Panc1 (cell line): ENCODE measurements around the gene MYO5B. TPM values are rescaled to one million over a fixed set of nuclear protein-coding genes. Genes with fewer than 3 reads are reported as not detected.

Source experiments
- ATAC-seq: fragments of 200-7000 bp; cut with Tn5 transposase; 2 replicates; pipeline ENCODE4 v1.9.1; 2020; ENCODE audit warnings: mild to moderate bottlenecking, moderate library complexity
- BruUV-seq: library from RNA; stranded (reverse); fragments of 400-500 nt; replicated peaks from 2 replicates; lab custom pipeline; 2021; lab: Mats Ljungman, UMichigan
- CTCF ChIA-PET: fragments of 300-600 bp; sonication (Branson Sonifier 250); formaldehyde crosslinking; loops from one replicate; lab custom pipeline; 2022; ENCODE audit warnings: antibody characterized with exemption; lab: Charles Lee
- POLR2A ChIA-PET: fragments of 300-600 bp; sonication (Branson Sonifier 250); formaldehyde crosslinking; loops from one replicate; lab custom pipeline; 2022; ENCODE audit warnings: antibody characterized with exemption; lab: Charles Lee
- DNase-seq: peaks from one replicate; pipeline ENCODE4 v3.0.0-alpha.2; 2010; ENCODE audit warnings: low read depth, low spot score
- H3K27ac ChIP-seq: 2 replicates; pipeline ENCODE4 v1.5.1; 2011; ENCODE audit warnings: mild to moderate bottlenecking, low read length, inconsistent platforms
- H3K27me3 ChIP-seq: fragments of 200-500 bp; sonication (Bioruptor generic); 2 replicates; pipeline ENCODE4 v1.6.0; 2014; ENCODE audit warnings: low read length, inconsistent platforms; ENCODE audit not compliant: control insufficient read depth, insufficient read depth
- H3K36me3 ChIP-seq: fragments of 200-500 bp; sonication (Bioruptor generic); 2 replicates; pipeline ENCODE4 v1.5.1; 2014; ENCODE audit warnings: inconsistent platforms, mild to moderate bottlenecking, low read length, moderate library complexity; ENCODE audit not compliant: control insufficient read depth, insufficient read depth
- H3K4me1 ChIP-seq: 2 replicates; pipeline ENCODE4 v1.5.1; 2011; ENCODE audit warnings: inconsistent platforms, mild to moderate bottlenecking, low read length, moderate library complexity; ENCODE audit not compliant: control insufficient read depth, insufficient read depth
- H3K4me3 ChIP-seq, 2 experiments: 2 replicates each; pipeline ENCODE4 v1.5.1; 2011 to 2012; ENCODE audit warnings: low read depth in 2 of 2, low read length in 2 of 2, mild to moderate bottlenecking in 2 of 2, inconsistent platforms in 1 of 2, moderate library complexity in 1 of 2
- H3K9me3 ChIP-seq: fragments of 200-500 bp; sonication (Bioruptor generic); 2 replicates; pipeline ENCODE4 v1.5.1; 2014; ENCODE audit warnings: low read depth, mild to moderate bottlenecking, inconsistent platforms, low read length, moderate library complexity; ENCODE audit not compliant: control insufficient read depth, insufficient read depth
- POLR2AphosphoS5 ChIP-seq: IDR thresholded peaks from 2 replicates; pipeline ENCODE4 v1.6.1; 2012; ENCODE audit warnings: mild to moderate bottlenecking, low read depth, low read length, moderate library complexity
- REST ChIP-seq, 2 experiments: IDR thresholded peaks; 2 replicates each; pipeline ENCODE4 v1.6.1; 2011 to 2012; ENCODE audit warnings: low read depth in 2 of 2, control low read depth in 1 of 2, low read length in 1 of 2, mild to moderate bottlenecking in 1 of 2, moderate library complexity in 1 of 2; ENCODE audit not compliant: insufficient read depth in 1 of 2
- SIN3A ChIP-seq: IDR thresholded peaks from 2 replicates; pipeline ENCODE4 v1.6.1; 2012; ENCODE audit warnings: low read depth, mild to moderate bottlenecking, low read length, moderate library complexity, borderline replicate concordance; ENCODE audit not compliant: insufficient read depth
- TCF7L2 ChIP-seq: IDR thresholded peaks from 2 replicates; pipeline ENCODE4 v1.6.1; 2011; ENCODE audit warnings: mild to moderate bottlenecking, low read depth, low read length, inconsistent platforms
- in situ Hi-C: cut with HindIII; loops from 2 replicates; pipeline ENCODE4 v1.10.0; 2016; ENCODE audit warnings: low sequenced_read_pairs, low pct_unique_long_range_greater_than_20kb
- intact Hi-C: fragments of 100-400 bp; cut with micrococcal nuclease; formaldehyde crosslinking; loops from one replicate; pipeline ENCODE4 v1.10.0; 2022; ENCODE audit not compliant: unreplicated experiment
- microRNA-seq: library from miRNA; unstranded; fragments of <30 nt; microRNA quantifications from one replicate; pipeline ENCODE4 v1.1.0, GENCODE V29; 2020; ENCODE audit not compliant: unreplicated experiment
- total RNA-seq: library from RNA; stranded (reverse); gene quantifications from one replicate; pipeline ENCODE4 v1.2.1, GENCODE V29; 2021; ENCODE audit not compliant: unreplicated experiment
- TF ChIP-seq, protein P1 (sequence below): fragments of 450-650 bp; IDR thresholded peaks from 2 replicates; pipeline ENCODE4 v1.5.1; 2017; ENCODE audit warnings: mild to moderate bottlenecking

The MYO5B gene
- total RNA-seq, 1 experiment from 2014 or later, result 0.31 TPM

DNA sequence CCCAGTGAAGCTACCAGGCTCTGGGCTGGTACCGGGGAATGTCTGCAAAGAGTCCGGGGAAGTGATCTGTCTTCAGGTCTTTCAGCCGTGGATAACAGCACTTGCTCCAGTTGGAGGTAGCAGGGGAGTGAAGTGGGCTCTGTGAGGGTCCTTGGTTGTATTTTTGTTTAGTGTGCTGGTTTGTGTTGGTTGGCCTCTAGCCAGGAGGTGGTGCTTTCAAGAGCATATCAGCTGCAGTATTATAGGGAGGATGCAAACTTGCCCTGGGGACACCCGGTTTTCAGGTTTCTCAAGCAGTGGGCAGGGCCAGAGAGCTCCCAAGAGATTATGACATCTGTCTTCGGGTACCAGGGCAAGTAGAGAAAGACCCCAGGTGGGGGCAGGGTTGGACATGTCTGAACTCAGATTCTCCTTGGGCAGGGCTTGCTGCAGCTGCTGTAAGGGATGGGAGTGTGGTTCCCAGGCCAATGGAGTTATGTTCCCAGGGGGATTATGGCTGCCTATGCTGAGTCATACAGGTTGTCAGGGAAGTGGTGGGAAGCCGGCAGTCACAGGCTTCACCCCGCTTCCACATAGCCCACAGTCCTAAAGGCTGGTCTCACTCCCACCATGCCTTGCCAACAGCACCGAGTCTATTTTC lies 416.0 kb downstream of the MYO5B start:
- Histone ChIP-seq H3K27ac (no peak overlapping the region), H3K9me3 (no peaks in the 10 kb centered on the region), H3K36me3 (no peaks in the 10 kb centered on the region), H3K4me1 (no peaks in the 10 kb centered on the region), H3K27me3 (no peaks in the 10 kb centered on the region), H3K4me3 (no peak overlapping the region)
- CTCF ChIA-PET, result no interaction called here
- in situ Hi-C loops (no loop called here), intact Hi-C loops (no loop called here)
- ATAC-seq (no peak), DNase-seq (no peak)
- POLR2A ChIA-PET, result no interaction called here
- no peak for TF ChIP-seq SIN3A
- TF ChIP-seq TCF7L2, result no peak
- TF ChIP-seq REST (IDR thresholded peaks at IDR 0.05; ENCODE audit: insufficient read depth in 1 of 2, low read depth in 2 of 2, low read length in 1 of 2), result no peak
- TF ChIP-seq, protein P1, sequence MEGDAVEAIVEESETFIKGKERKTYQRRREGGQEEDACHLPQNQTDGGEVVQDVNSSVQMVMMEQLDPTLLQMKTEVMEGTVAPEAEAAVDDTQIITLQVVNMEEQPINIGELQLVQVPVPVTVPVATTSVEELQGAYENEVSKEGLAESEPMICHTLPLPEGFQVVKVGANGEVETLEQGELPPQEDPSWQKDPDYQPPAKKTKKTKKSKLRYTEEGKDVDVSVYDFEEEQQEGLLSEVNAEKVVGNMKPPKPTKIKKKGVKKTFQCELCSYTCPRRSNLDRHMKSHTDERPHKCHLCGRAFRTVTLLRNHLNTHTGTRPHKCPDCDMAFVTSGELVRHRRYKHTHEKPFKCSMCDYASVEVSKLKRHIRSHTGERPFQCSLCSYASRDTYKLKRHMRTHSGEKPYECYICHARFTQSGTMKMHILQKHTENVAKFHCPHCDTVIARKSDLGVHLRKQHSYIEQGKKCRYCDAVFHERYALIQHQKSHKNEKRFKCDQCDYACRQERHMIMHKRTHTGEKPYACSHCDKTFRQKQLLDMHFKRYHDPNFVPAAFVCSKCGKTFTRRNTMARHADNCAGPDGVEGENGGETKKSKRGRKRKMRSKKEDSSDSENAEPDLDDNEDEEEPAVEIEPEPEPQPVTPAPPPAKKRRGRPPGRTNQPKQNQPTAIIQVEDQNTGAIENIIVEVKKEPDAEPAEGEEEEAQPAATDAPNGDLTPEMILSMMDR, result no peak
- no peak for TF ChIP-seq POLR2AphosphoS5
- no TSS peak for BruUV-seq

Small RNA genes lying within 50 kb of the gene (microRNA-seq; reads per million reads assigned to microRNA genes)
- gene MIR4320, result not detected

Other genes with a start within 250 kb of the MYO5B start
- gene CFAP53, start 71.3 kb upstream of the MYO5B start, total RNA-seq, result 0.23 TPM
- gene MBD1, start 86.4 kb upstream of the MYO5B start, total RNA-seq, result 47.3 TPM
- gene CXXC1, start 92.5 kb upstream of the MYO5B start, total RNA-seq, result 60.8 TPM
- gene SKA1, start 179.9 kb upstream of the MYO5B start, total RNA-seq, result 22.1 TPM